Skeletal muscle satellite cell (primary cell): ENCODE data around the gene NBPF3.
A peak's percentile ranks its signal among the peaks of the same experiment; 100 is the strongest.
"Not testable (repeated sequence)": the region's sequence is repeated elsewhere in the genome, so short reads cannot be mapped to it uniquely, and the experiment has no call there.

Source experiments
- H3K27me3 ChIP-seq: 2 replicates; pipeline ENCODE4 v1.7.0; 2013; ENCODE audit warnings: low read length; ENCODE audit not compliant: control insufficient read depth, insufficient read depth
- H3K36me3 ChIP-seq: 2 replicates; pipeline ENCODE4 v1.7.0; 2013; ENCODE audit warnings: mild to moderate bottlenecking, control low read depth, low read length; ENCODE audit not compliant: insufficient read depth
- H3K4me1 ChIP-seq: 2 replicates; pipeline ENCODE4 v1.7.0; 2013; ENCODE audit warnings: low read length; ENCODE audit not compliant: control insufficient read depth, insufficient read depth
- H3K4me2 ChIP-seq: 2 replicates; pipeline ENCODE4 v1.7.0; 2013; ENCODE audit warnings: mild to moderate bottlenecking, low read length
- H3K4me3 ChIP-seq: 2 replicates; pipeline ENCODE4 v1.7.0; 2013; ENCODE audit warnings: low read length
- H3K9ac ChIP-seq: 2 replicates; pipeline ENCODE4 v1.7.0; 2013; ENCODE audit warnings: mild to moderate bottlenecking, low read depth, low read length, moderate library complexity
- H3K9me3 ChIP-seq: replicated peaks from 2 replicates; pipeline ENCODE4 v1.7.0; 2013; ENCODE audit warnings: mild to moderate bottlenecking, control low read depth, low read length

Gene NBPF3

GRCh38 chr1:21427798-21428480, 12.0 kb upstream of the NBPF3 start:
- H3K4me1 ChIP-seq, H3K9ac ChIP-seq, H3K36me3 ChIP-seq, H3K27me3 ChIP-seq, H3K4me2 ChIP-seq, H3K9me3 ChIP-seq, H3K4me3 ChIP-seq: not testable (repeated sequence)

- H3K9me3 ChIP-seq, H3K4me1 ChIP-seq, H3K4me3 ChIP-seq, H3K36me3 ChIP-seq, H3K4me2 ChIP-seq, H3K9ac ChIP-seq, H3K27me3 ChIP-seq: not testable (repeated sequence)
Observed at GRCh38 chr1:21428481-21429073, 11.4 kb upstream of the NBPF3 start.

- not testable (repeated sequence) for H3K36me3 ChIP-seq, H3K4me1 ChIP-seq, H3K9ac ChIP-seq, H3K27me3 ChIP-seq, H3K9me3 ChIP-seq, H3K4me3 ChIP-seq, H3K4me2 ChIP-seq
Observed at GRCh38 chr1:21429210-21429609, 10.7 kb upstream of the NBPF3 start.

- not testable (repeated sequence) for H3K27me3 ChIP-seq, H3K4me3 ChIP-seq, H3K9ac ChIP-seq, H3K36me3 ChIP-seq, H3K4me1 ChIP-seq, H3K9me3 ChIP-seq, H3K4me2 ChIP-seq
Observed at GRCh38 chr1:21430875-21431274, 9.1 kb upstream of the NBPF3 start.

- H3K4me3 ChIP-seq, result no peak overlapping the region
- no peaks in the 10 kb centered on the region for H3K9me3 ChIP-seq
- peaks cover 4% of the 10 kb centered on the region for H3K27me3 ChIP-seq
- H3K4me1 ChIP-seq, result peaks cover 4% of the 10 kb centered on the region
- no peak overlapping the region for H3K4me2 ChIP-seq
- no peaks in the 10 kb centered on the region for H3K36me3 ChIP-seq
- H3K9ac ChIP-seq, result no peak overlapping the region
Observed at GRCh38 chr1:21434394-21434793, 5.5 kb upstream of the NBPF3 start.

GRCh38 chr1:21435646-21436487, 4.1 kb upstream of the NBPF3 start:
- H3K4me1 ChIP-seq, result peaks cover 6% of the 10 kb centered on the region
- H3K9me3 ChIP-seq, result no peaks in the 10 kb centered on the region
- peak overlapping the region; percentile 42 for H3K4me2 ChIP-seq
- H3K9ac ChIP-seq, result no peak overlapping the region
- no peak overlapping the region for H3K4me3 ChIP-seq
- peaks cover 4% of the 10 kb centered on the region for H3K27me3 ChIP-seq
- H3K36me3 ChIP-seq, result no peaks in the 10 kb centered on the region

- H3K9ac ChIP-seq, result no peak overlapping the region
Observed at GRCh38 chr1:21436488-21437340, 3.2 kb upstream of the NBPF3 start.

GRCh38 chr1:21437341-21437640, 2.6 kb upstream of the NBPF3 start:
- H3K4me3 ChIP-seq, result no peak overlapping the region
- peak overlapping the region; percentile 42 for H3K4me2 ChIP-seq
- no peaks in the 10 kb centered on the region for H3K36me3 ChIP-seq
- peaks cover 6% of the 10 kb centered on the region for H3K4me1 ChIP-seq
- peaks cover 4% of the 10 kb centered on the region for H3K27me3 ChIP-seq
- H3K9me3 ChIP-seq, result no peaks in the 10 kb centered on the region
- no peak overlapping the region for H3K9ac ChIP-seq

More at GRCh38 chr1:21436488-21437340, 3.2 kb upstream of the NBPF3 start:
- Histone ChIP-seq H3K27me3 (peaks cover 4% of the 10 kb centered on the region), H3K4me1 (peaks cover 6% of the 10 kb centered on the region), H3K36me3 (no peaks in the 10 kb centered on the region), H3K9me3 (no peaks in the 10 kb centered on the region), H3K4me3 (peak overlapping the region; percentile 56), H3K4me2 (peak overlapping the region; percentile 42)

GRCh38 chr1:21438646-21439312, 1.2 kb upstream of the NBPF3 start:
- H3K4me1 ChIP-seq, H3K9me3 ChIP-seq, H3K27me3 ChIP-seq, H3K4me3 ChIP-seq, H3K36me3 ChIP-seq, H3K9ac ChIP-seq, H3K4me2 ChIP-seq: not testable (repeated sequence)

- Histone ChIP-seq H3K4me2 (peak overlapping the region; percentile 79), H3K9ac (peak overlapping the region; percentile 65), H3K27me3 (peaks cover 4% of the 10 kb centered on the region), H3K4me1 (peaks cover 6% of the 10 kb centered on the region), H3K9me3 (no peaks in the 10 kb centered on the region), H3K36me3 (no peaks in the 10 kb centered on the region), H3K4me3 (peak overlapping the region; percentile 79)
Observed at GRCh38 chr1:21439345-21439720, 604 bp upstream of the NBPF3 start.

GRCh38 chr1:21440630-21441125, 741 bp downstream of the NBPF3 start:
- H3K4me1 ChIP-seq, H3K27me3 ChIP-seq, H3K36me3 ChIP-seq, H3K9me3 ChIP-seq: not testable (repeated sequence)
- H3K4me3 ChIP-seq, result peak overlapping the region; percentile 79
- H3K9ac ChIP-seq, result peak overlapping the region; percentile 56
- peak overlapping the region; percentile 79 for H3K4me2 ChIP-seq
